ENCODE data around the gene KPNA3.
"Not testable (repeated sequence)": the region's sequence is repeated elsewhere in the genome, so short reads cannot be mapped to it uniquely, and the experiment has no call there.

Gene KPNA3

GRCh38 chr13:49792550-49793324, at the start of gene KPNA3:
Gene KPNA3 (minus strand): TSS chr13:49792682. CDS start chr13:49792506, 176 bp downstream.
- peak; percentile 96 for DNase-seq

- no peak for DNase-seq
Observed at GRCh38 chr13:49841964-49842363, 49.5 kb upstream of the KPNA3 start.

- DNase-seq = no peak
Observed at GRCh38 chr13:49840675-49841074, 48.2 kb upstream of the KPNA3 start.

- peak; percentile 16 for DNase-seq
Observed at GRCh38 chr13:49840266-49840665, 47.8 kb upstream of the KPNA3 start.

GRCh38 chr13:49838989-49839388, 46.5 kb upstream of the KPNA3 start:
- no peak for DNase-seq

GRCh38 chr13:49836516-49836915, 44.0 kb upstream of the KPNA3 start:
- DNase-seq = no peak

- no peak for DNase-seq
Observed at GRCh38 chr13:49833402-49833801, 40.9 kb upstream of the KPNA3 start.

- DNase-seq = no peak
Observed at GRCh38 chr13:49831455-49831854, 39.0 kb upstream of the KPNA3 start.

- no peak for DNase-seq
Observed at GRCh38 chr13:49830721-49831120, 38.2 kb upstream of the KPNA3 start.

GRCh38 chr13:49829715-49830114, 37.2 kb upstream of the KPNA3 start:
- DNase-seq = no peak

- DNase-seq = peak; percentile 53
Observed at GRCh38 chr13:49828453-49828852, 36.0 kb upstream of the KPNA3 start.

GRCh38 chr13:49827891-49828290, 35.4 kb upstream of the KPNA3 start:
- DNase-seq = no peak

- DNase-seq = no peak
Observed at GRCh38 chr13:49827336-49827735, 34.9 kb upstream of the KPNA3 start.

- DNase-seq = peak; percentile 11
Observed at GRCh38 chr13:49821216-49822009, 28.9 kb upstream of the KPNA3 start.

- DNase-seq = no peak
Observed at GRCh38 chr13:49820591-49821215, 28.2 kb upstream of the KPNA3 start.

- not testable (repeated sequence) for DNase-seq
Observed at GRCh38 chr13:49816047-49816446, 23.6 kb upstream of the KPNA3 start.

- DNase-seq = peak; percentile 13
Observed at GRCh38 chr13:49814551-49815270, 22.2 kb upstream of the KPNA3 start.

- no peak for DNase-seq
Observed at GRCh38 chr13:49812812-49813211, 20.3 kb upstream of the KPNA3 start.

GRCh38 chr13:49811527-49811908, 19.0 kb upstream of the KPNA3 start:
- no peak for DNase-seq

- DNase-seq = peak; percentile 81
Observed at GRCh38 chr13:49810567-49811526, 18.4 kb upstream of the KPNA3 start.

GRCh38 chr13:49807681-49808080, 15.2 kb upstream of the KPNA3 start:
- no peak for DNase-seq

- peak; percentile 9 for DNase-seq
Observed at GRCh38 chr13:49806126-49806536, 13.6 kb upstream of the KPNA3 start.

All from suppressor macrophage treated with lipopolysaccharide for 4 hours (primary cell).